RPMI8226 (cell line): ENCODE measurements around the gene RIMBP2.
"Not testable (repeated sequence)": the region's sequence is repeated elsewhere in the genome, so short reads cannot be mapped to it uniquely, and the experiment has no call there.

ENCODE experiments used
- DNase-seq: peaks from one replicate; pipeline ENCODE4 v3.0.0-alpha.2; 2015

RIMBP2 gene

GRCh38 chr12:130715998-130716968, at the start of gene RIMBP2:
Gene RIMBP2, minus strand, starts transcription at chr12:130716299. Its CDS starts 237,286 bp downstream, at chr12:130479013.
- peak; percentile 44 for DNase-seq

- no peak for DNase-seq
Observed at GRCh38 chr12:130765186-130765659, 49.1 kb upstream of the RIMBP2 start.

- peak; percentile 19 for DNase-seq
Observed at GRCh38 chr12:130764475-130765185, 48.5 kb upstream of the RIMBP2 start.

- peak; percentile 11 for DNase-seq
Observed at GRCh38 chr12:130764073-130764472, 48.0 kb upstream of the RIMBP2 start.

GRCh38 chr12:130762319-130762675, 46.2 kb upstream of the RIMBP2 start:
- DNase-seq: no peak

- peak; percentile 68 for DNase-seq
Observed at GRCh38 chr12:130761537-130762318, 45.6 kb upstream of the RIMBP2 start.

GRCh38 chr12:130754234-130754901, 38.3 kb upstream of the RIMBP2 start:
- no peak for DNase-seq

GRCh38 chr12:130752692-130753230, 36.7 kb upstream of the RIMBP2 start:
- DNase-seq: peak; percentile 16

- DNase-seq: not testable (repeated sequence)
Observed at GRCh38 chr12:130752037-130752436, 35.9 kb upstream of the RIMBP2 start.

GRCh38 chr12:130748786-130749185, 32.7 kb upstream of the RIMBP2 start:
- DNase-seq: no peak

GRCh38 chr12:130747867-130748740, 32.0 kb upstream of the RIMBP2 start:
- DNase-seq: peak; percentile 82

- DNase-seq: no peak
Observed at GRCh38 chr12:130746546-130746945, 30.4 kb upstream of the RIMBP2 start.

GRCh38 chr12:130745921-130746320, 29.8 kb upstream of the RIMBP2 start:
- DNase-seq: no peak

GRCh38 chr12:130744274-130744673, 28.2 kb upstream of the RIMBP2 start:
- no peak for DNase-seq

- DNase-seq: no peak
Observed at GRCh38 chr12:130743606-130744005, 27.5 kb upstream of the RIMBP2 start.

- DNase-seq: no peak
Observed at GRCh38 chr12:130743176-130743575, 27.1 kb upstream of the RIMBP2 start.

GRCh38 chr12:130742716-130743115, 26.6 kb upstream of the RIMBP2 start:
- no peak for DNase-seq

- no peak for DNase-seq
Observed at GRCh38 chr12:130742112-130742511, 26.0 kb upstream of the RIMBP2 start.

- no peak for DNase-seq
Observed at GRCh38 chr12:130739571-130739970, 23.5 kb upstream of the RIMBP2 start.

GRCh38 chr12:130738403-130738802, 22.3 kb upstream of the RIMBP2 start:
- DNase-seq: not testable (repeated sequence)

- DNase-seq: no peak
Observed at GRCh38 chr12:130737731-130738130, 21.6 kb upstream of the RIMBP2 start.
